GM19035 (cell line): ENCODE results near the gene HTRA2.

ENCODE experiments used
- ATAC-seq: cut with Tn5 transposase; IDR thresholded peaks from one replicate; pipeline ENCODE4 v1.9.1; 2021; ENCODE audit not compliant: unreplicated experiment

The HTRA2 gene

DNA sequence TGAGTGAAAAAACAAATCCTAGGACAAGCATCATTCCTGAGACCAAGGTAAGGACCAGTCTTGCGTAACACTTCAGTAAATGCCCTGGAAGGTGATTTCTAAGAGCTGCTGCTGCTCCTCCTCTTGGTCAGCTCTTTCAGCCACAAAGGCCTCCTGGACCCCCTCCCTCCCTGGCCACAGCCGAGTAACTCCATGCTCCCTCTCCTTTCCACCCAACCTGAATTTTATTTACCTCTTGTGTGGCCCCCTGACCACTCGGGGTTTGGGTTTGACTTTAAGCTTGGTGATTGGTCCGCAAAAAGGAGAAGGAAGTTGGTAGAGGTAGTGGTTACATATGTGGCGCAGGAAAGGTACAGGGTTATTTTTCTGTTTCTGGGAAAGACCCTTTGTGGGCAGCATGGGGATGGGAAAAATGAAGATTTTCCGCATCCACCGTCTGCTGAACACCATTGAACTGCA is 9.2 kb downstream of the HTRA2 start:
- no peak for ATAC-seq

DNA sequence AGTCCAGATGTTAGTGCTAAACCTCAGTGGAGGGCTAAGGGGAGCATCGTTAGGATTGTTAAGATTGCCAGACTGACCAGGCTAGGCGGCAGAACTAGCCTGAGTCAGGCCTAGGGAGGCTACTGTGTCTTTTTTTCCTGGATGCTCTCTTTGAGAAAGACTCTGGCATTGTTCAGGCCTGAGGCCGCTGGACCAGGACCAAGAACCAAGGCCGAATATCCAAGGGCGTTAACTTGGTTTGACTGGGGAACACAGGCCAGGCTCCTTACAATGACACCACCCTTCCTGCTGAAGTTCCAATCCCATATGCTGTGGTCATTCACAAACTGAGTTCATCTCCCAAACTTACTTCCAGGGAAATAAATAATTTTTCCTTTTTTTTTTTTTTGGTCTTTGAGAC is 10.6 kb downstream of the HTRA2 start:
- ATAC-seq = no peak

DNA sequence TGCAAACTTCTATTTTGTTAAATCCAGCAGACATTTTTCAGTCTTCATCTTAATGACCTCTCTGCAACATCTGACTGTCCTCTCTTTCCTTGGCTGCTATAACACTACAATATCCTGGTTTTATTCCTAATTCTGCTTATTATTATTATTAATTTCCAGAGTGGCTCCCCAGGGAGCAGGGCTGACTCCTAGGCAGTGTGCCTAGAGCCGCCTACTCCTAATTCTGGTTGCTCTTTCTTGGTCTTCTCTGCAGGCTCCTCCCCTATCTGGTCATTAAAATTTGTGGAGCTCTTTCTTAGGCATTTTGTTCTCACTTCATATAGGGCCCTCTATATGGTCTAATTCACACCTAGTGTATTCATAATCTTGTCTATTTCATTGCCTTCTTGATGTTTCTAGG is 13.2 kb downstream of the HTRA2 start:
- ATAC-seq = no peak

DNA sequence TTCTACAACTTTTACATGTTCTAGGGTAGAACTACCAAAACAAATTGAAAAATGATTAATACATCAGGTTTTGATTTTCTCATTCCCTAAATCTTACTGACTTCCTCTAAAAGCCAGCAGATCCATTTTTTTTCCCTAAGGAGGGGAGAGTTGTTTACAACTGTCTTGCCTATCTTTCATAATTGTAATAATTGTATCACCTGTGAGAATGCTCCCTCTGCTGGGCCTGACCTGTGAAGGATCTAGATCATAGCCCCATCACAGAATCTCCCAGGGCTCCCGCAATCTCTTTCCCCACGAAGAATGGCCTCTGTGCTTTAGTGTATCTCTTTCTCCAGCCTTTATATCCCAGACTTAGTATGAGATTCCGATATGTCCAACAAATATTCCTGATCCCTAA is 14.9 kb downstream of the HTRA2 start:
- no peak for ATAC-seq

DNA sequence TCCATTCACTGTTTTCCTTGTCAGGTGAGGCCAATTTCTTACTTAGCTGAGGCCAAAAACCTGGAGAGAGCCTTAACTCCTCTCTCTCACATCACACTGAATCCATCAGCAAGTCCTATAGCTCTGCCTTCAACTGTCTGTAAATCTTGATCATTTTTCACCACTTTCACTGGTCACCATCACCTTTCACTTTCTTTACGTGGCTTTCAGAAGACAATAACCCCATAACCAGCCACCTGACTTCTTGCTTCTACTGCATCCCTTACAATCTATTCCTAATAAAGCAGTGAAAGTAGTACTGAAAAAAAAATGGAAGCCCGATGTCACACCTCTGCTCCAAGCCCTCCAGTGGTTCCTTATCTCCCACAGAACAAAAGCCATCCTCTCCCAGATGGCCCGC is 16.3 kb downstream of the HTRA2 start:
- ATAC-seq = no peak

DNA sequence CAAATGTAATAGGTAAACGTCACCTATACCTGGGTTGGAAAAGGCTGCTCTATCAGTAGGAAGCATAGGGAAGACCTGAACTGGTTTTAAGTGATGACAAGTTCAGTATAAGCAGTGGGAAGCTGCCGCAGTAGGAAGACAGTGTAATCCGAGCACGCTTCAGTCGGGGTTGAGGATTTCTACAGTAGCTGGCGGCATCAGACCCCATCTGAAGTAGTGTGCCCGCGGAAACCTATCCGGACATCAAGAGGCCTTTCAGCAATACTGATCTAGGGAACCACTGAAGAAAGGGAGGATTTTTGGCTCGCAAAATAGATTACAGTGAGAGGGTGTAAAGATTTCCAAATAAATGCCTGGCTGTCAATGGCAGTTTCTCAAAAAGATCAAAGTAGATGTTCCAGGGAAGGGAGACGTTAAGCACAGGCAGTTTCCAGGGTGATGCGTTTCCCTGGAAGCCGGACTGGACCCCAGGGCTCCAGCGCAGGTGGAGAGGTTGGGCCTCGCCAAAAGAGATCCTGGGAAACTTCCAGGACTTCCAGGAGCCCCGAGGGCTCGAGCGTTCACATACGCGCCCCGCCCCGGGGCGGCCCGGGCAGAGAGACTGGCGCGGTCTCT is 18.7 kb downstream of the HTRA2 start:
- no peak for ATAC-seq

DNA sequence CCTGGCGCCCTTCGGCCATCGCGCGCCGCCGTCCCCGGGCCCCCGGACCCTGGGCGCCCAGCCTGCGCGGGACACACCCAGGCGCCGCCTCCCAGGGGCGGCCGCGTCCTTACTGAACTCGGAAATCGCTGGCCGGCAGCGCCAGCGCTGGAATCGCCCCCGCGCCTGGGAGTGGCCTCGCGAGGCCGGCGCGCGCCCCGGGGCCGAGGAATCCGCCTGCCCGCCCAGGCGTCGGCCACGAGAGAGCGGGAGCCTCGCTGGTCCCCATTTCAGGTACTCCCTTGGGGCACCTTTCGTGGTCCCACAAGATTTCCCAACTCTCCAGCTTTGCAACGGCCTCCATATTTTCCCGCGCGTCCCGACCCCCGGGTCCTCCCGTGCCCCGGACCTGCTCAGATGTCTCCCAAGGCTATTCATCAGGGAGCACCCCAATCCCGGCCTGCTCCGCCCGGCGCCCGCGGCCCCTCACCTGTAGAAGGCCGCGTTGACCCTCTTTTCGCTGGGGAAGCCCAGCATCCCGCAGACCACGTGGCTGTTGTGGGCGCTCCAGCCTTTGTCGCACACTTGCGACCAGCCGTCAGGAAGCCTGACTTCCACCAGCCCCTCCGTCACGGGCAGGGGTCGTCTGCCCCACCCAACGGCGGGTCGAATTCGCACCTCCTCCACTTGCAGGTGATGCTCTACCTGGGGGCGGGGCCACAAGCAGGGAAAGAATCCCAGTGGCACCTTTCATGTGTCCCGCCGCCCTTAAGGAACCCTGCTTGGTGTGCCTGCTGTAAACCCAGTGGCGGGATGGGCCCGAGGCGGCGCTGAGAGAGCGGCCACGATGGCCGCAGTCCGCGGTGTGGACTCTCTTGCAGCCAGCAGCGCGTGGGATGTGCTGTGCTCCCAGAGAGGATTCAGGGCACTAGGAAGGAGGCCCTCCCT is 19.4 kb downstream of the HTRA2 start:
- ATAC-seq = peak; percentile 31

DNA sequence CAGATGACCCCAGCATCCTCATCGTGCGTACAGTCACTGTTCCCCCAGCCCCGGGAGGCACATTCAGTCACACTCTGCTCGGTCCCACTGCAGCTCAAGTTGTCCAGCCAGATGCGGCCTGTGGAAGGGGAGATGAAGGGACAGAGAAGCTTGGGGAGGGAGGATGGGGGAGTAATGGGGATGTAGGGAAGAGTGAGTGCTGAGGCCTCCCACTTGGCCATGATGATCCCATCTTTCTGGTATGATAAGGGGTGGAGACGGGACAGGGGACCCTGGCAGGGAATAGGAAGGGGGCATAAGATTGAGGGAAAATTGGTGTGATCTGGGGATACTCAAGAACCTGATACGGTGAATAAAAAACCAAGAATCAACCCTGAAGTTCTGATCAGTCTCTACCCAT is 20.5 kb downstream of the HTRA2 start:
- no peak for ATAC-seq

DNA sequence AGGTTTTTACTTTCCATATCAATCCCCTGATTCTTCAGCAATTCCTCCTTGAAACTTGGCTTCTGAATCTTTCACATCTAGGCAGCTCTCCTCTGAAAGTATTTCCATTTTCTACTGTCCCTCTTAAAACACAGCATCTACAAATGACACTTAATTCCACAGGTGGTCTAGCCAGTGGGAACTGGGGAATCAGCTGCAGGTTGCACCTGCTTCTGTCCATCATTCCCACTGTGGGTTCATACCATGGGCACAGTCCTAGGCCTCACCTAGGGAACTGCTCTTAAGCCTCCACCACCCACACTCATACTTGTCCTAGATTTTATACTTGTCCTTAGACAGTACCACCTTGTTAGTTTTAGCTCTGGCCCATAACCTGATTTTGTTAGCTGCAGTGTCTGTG is 21.8 kb downstream of the HTRA2 start:
- no peak for ATAC-seq

DNA sequence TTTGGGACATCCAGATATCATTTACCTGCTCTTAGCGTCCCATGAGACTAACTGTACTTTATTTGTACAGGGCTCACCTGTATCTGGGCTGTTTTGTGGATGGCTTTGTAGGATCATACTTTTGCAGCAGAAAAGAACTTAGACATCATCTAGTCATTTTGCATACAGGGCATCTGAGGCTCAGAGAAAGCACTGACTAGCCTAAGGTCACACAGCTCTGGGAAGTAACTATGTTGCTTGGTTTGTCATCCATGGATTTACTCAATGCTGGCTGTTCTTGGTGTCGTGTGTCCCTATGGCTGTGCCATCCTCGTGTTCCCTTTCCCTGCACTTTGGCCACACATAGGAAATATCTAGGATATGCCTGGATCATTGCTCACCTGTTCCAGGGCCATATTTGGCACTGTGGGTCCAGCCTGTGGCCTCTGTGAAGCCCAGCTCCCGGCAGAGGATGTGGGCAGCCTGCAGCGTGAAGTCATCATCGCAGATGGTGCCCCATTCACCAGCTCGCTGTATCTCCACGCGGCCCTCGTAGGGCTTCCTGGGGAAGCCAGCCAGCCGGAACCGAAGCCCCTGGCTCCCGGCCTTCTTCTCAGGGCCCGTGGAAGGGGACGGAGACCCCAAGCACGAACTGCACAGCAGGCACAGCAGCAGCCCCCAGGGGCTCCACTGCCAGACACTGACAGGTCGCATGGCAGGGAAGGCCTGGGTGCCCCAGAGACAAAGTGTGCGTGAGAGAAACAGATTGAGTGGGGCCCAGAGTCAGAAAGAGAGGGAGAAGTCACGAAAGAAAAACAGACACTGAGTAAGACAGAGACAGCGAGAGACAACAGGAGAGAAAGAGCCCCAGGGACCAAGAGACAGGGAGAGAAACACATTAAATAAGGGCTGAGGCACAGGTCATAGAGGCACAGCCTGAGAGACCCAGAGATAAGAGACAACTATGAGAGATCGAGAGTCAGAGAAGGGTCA is 22.5 kb downstream of the HTRA2 start:
- ATAC-seq = no peak

DNA sequence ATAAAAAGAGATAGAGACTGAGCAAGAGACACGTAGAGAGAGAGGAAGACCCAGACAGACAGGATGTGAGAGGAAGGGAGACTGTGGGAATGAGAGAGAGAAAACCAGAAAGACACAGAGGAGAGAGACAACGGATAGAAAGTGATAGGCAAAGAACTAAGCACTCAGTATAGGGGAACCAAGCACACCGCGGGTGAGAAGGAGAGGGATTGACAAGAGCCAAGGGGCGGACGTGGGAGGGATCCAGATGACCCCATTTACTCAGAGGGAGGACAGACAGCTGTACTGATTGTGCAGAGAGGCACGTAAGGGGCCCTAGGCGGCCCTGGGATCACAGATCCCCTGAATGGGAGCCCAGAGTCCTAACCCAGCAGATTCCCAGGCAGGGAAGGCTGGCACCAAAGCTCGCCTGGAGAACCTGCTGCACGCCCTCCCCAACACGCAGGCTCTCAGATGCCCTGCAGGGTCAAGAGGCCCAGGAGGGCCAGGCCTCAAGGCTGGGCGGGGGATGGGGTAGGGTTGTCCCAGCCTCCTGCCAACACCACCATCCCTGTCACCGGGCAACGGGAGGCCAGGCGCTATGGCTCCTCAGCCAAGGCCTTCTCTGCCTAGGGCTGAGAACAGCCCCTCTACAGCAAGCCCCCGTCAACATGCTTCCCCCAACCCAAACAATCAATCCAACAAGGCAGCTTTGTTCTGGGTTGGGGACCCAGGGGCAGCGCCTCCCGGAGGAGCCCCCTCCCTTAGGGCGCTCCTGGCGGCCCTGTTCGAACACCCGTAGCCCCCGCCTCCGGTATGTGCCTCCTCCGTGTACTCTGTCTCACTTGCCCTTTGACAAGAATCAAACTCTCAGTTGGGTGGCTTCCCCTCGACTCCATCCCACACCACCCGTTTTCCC is 23.4 kb downstream of the HTRA2 start:
- ATAC-seq = no peak

DNA sequence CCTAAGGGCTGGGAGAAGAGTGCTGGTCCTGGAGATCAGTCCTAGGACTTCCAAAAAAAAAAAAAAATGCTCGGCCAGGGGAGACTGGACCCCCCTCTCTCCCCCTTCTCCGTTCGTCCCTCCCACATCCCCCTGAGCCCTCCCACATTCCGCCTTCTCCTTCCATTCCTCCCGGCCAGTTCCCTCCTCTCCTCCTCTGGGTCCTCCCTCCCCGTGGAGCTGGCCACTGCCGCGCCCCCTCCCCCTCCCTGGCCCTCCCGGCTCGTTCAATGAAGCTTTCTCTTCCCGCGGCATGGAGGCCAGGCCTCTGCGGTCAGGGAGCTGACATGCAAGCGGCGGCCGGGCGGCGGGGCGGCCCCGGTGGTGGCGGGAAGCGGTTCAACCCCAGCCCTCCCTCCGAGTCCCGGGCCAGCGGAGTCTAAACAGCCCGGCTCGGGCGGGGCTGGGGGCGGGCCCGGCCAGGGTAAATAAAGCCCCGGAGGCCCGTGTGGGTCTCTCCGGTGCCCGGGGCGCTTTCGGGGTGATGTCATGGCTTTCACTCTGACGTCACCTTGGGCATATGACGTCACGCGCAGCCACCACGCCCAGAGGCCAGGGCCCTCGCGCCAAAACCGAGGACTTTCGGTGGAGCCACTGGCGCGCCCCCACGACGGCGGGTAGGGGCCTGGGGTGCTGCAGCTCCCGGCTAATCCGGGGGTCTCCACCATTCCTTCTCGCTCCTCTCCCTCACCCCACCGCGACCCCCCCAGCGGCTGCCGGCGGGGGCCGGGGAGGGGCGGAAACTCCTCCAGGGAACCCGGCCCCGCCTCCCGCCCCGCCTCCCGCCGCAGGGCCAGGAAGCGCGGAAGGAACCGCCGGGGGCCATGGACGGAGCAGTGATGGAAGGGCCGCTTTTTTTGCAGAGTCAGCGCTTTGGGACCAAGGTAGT is 24.4 kb downstream of the HTRA2 start, which contains the start of the genes DOK1 and LOXL3:
Gene DOK1 (plus strand): TSS at position 829 of the 928 bp plus-strand sequence. CDS start 35 bp downstream, at position 864.
Gene LOXL3 (minus strand): TSS at position 51 of the 928 bp plus-strand sequence. CDS start 1,308 bp downstream, outside the sequence.
- ATAC-seq = peak; percentile 60

DNA sequence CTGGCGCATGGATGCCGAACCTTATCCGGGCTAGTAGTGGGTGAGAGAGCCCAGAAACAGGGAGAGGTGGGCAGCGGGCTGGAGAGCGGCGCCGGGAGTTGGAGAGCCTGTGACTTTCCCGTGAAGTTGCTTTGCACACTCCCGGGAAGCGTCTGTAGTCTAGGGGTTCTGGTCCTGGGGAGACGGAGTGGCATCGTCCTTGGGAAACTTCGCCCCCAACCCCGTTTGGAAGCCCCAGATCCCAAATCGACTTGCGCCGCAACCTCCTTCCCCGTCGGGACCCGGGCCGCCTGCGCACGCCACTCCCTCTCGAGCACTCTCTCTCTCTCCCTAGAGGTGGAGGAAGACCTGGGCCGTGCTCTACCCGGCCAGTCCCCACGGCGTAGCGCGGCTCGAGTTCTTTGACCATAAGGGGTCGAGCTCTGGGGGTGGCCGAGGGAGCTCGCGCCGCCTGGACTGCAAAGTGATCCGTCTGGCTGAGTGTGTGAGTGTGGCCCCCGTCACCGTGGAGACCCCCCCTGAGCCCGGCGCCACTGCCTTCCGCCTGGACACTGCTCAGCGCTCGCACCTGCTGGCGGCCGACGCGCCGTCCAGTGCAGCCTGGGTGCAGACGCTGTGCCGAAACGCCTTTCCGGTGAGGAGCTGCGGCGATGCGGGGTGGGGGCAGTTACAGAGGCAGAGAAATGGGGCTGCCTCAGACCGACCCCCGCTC is 25.2 kb downstream of the HTRA2 start:
- ATAC-seq = peak; percentile 63

DNA sequence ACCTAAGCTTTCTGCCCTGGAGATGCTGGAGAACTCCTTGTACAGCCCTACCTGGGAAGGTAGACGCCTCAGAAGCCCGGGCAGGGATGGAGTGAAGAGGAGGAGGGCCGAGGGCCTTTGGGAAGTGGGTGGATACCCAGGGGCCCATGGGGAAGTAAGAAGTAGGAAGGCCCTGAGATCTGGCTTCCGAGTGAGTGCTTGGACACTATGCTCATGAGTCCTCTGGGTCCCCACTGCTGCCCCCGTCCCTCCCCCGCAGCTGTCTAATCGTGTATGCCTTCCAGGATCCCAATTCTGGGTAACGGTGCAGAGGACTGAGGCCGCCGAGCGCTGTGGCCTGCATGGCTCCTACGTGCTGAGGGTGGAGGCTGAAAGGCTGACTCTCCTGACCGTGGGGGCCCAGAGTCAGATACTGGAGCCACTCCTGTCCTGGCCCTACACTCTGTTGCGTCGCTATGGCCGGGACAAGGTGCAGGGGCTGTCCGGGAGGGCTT is 25.9 kb downstream of the HTRA2 start:
- ATAC-seq = no peak

DNA sequence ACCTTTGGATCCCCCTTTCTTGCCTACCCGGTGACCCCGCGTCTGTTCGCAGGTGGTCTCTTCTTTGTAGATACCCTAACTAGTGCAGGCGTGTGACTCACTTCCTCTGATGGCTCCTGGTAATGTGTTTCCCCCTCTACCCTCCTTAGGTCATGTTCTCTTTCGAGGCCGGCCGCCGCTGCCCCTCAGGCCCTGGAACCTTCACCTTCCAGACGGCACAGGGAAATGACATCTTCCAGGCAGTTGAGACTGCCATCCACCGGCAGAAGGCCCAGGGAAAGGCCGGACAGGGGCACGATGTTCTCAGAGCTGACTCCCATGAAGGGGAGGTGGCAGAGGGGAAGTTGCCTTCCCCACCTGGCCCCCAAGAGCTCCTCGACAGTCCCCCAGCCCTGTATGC is 26.4 kb downstream of the HTRA2 start:
- no peak for ATAC-seq

DNA sequence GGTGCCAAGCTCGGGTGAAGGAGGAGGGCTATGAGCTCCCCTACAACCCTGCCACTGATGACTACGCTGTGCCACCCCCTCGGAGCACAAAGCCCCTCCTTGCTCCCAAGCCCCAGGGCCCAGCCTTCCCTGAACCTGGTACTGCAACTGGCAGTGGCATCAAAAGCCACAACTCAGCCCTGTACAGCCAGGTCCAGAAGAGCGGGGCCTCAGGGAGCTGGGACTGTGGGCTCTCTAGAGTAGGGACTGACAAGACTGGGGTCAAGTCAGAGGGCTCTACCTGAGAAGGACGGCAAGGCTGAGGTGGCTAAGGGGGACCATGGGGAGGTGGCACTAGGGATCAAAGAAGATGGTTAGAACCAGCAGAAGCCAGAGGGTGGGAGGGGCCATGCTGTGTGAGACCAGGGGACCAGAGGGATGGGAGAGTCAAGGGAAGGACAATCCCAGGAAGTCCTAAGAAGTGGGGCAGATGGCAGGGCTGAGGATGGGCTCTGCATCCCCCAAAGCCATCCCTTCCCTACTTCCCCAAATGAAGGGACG is 27.2 kb downstream of the HTRA2 start:
- no peak for ATAC-seq

DNA sequence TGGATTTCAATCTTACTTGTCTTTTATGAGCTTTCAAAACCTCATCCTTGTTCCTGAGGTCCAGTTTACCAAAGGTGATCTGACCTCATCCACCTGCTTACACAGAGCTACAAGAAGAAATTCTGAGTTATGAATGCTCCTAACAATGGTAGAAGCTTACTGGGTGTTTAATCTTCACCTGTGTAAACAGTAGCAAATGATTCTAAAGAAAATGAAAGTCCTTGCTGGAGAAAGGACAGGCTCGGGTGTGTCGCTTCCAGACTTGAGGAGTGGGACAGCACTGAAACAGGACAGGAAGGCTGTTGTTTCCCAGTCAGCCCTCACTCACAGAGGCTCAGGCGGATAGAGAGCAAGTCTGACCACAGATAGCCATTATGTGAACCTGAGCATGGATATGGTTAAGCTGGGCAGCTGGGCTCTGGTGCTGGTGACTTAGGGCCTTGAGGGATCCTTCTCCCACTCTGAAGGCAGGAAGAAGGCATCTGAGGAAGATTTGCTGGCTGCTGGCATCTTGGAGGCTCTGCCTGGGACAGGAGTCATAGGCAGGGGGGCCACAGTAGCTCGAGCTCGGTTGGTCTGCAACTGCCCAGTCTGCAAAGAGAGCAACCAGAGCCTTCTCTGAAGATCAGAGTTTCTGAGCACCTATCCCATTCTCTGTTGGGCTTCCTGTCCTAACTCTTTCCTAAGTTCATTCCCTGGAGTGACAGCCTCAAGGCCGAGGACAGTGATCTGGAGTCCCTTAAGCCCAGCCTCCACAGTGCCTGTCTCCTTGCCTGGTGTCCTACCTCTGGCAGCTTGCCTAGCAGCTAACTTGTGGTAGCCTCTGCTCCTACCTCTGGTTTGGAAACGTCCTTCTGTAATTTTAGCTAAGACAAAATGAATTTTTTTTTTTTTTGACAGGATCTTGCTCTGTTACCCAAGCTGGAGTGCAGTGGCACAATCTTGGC is 28.8 kb downstream of the HTRA2 start:
- no peak for ATAC-seq
